Umbilical cord (tissue), 2 donors: Measurements from ENCODE around the gene SELENOF. TPM values are rescaled to one million over a fixed set of nuclear protein-coding genes. Genes with fewer than 3 reads are reported as not detected.
"Not testable (repeated sequence)": the region's sequence is repeated elsewhere in the genome, so short reads cannot be mapped to it uniquely, and the experiment has no call there.

Source experiments
- DNase-seq: peaks from one replicate; pipeline ENCODE4 v3.0.0-alpha.2; 2015; ENCODE audit warnings: low spot score
- total RNA-seq: library from RNA; depleted of rRNA; stranded (reverse); fragments of >200 nt; gene quantifications from one replicate; pipeline ENCODE4 v1.2.3, GENCODE V29; 2014; ENCODE audit warnings: low replicate concordance; ENCODE audit not compliant: insufficient read depth

SELENOF gene
- total RNA-seq, 1 donor from 2014 or later: 154 TPM

DNA sequence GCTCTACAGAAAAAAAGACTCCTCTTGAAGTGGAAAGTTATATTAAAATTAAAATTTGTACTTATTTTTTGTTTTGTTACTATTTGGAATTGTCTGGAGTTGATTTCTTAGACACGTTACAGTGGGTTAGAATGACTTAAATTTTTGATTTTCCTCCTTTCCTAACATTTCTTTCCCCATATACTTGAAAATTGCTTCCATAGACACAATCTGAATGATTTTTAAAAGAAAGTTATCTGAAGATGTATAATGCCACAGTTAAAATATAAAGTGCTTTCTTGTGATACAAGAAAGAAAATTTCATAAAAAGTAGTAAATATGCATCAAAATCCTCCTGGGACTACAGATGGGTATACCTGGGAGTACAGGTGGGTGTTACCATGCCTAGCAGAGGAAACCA lies 2.8 kb upstream of the SELENOF start:
- DNase-seq: no peak

DNA sequence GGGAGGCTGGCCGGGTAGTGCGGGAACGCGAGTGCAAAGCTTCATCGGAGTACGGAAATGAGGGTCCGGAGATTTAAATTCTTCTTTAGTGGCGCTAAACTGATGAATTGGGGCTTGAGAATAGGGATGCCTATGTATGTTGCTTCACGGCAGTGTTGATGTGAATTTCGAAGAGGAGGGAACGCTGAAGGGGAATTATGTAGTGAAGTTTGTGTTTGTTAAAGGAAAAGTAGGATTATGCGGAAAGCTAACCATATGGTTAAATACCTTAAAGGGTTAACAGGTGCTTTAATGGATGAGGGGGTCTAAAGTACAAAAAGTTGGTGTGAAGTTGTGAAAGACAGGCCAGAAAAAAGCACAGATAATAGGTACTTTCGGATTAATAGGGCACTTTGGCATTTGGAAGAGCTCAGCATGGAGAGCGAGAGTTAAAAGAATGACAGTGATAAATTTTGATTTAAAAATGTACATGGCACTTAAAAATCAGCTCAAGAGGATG lies 1.9 kb upstream of the SELENOF start:
- no peak for DNase-seq

- peak; percentile 69 for DNase-seq
Measured at GRCh38 chr1:86914998-86915736, 1.2 kb upstream of the SELENOF start.

- DNase-seq: no peak
Measured at GRCh38 chr1:86914601-86914997, 673 bp upstream of the SELENOF start, which contains the start of gene HS2ST1. TSS of gene HS2ST1 (plus strand) at chr1:86914635.

GRCh38 chr1:86913399-86913895 lies 479 bp downstream of the SELENOF start:
- peak; percentile 58 for DNase-seq

DNA sequence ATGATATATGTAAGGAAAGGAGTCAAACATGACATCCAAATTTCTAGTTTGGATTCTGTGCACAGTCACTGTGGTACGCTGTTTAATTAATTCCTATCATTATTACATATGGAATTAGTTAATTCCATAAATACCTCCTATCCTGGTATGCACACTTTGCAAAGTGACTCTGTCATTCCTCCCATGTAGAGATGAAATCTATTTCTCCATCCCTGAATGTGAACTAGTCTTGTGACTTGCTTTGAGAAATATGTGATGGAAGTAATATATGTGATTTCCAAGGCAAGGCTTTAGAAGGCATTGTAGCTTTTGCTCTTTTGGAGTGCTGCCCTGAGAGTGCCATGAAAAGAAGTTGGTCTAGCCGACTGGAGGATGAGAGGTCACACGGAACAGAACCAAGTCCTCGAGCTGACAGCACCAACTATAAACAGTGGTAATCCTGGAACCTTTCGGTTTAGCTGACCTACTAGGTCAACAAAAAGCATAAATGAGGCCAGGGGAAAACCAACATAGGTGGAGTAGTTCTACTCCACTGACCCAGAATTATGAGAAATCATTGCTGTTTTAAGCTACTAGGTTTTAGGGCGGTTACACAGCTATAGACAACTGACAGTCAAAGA lies 1.5 kb downstream of the SELENOF start:
- DNase-seq: no peak

DNA sequence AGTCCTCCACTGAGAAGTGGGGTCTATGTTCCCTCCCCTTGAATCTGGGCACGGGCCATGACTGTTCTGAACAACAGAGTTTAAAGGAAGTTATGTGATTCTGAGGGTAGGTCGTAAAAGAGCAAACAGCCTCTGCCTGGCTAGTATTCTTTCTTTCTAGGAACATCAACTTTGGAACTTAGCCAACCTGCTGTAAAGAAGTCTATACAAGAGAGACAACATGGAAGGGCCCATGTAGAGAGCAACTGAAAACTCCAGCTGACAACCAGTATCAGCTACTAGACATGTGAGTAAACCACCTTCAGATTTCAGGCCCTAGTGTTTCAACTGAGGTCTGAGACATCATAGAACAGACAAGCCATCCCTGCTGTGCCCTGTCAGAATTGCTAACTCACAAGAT lies 7.5 kb downstream of the SELENOF start:
- no peak for DNase-seq

GRCh38 chr1:86905875-86906274 lies 8.1 kb downstream of the SELENOF start:
- no peak for DNase-seq

DNA sequence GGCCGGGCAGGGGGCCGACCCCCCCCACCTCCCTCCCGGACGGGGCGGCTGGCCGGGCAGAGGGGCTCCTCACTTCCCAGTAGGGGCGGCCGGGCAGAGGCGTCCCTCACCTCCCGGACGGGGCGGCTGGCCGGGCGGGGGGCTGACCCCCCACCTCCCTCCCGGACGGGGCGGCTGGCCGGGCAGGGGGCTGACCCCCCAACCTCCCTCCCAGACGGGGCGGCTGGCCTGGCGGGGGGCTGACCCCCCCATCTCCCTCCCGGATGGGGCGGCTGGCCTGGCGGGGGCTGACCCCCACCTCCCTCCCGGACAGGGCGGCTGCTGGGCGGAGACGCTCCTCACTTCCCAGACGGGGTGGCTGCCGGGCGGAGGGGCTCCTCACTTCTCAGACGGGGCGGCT lies 14.5 kb downstream of the SELENOF start:
- DNase-seq: not testable (repeated sequence)

- no peak for DNase-seq
Measured at GRCh38 chr1:86888327-86888726, 25.6 kb downstream of the SELENOF start.

DNA sequence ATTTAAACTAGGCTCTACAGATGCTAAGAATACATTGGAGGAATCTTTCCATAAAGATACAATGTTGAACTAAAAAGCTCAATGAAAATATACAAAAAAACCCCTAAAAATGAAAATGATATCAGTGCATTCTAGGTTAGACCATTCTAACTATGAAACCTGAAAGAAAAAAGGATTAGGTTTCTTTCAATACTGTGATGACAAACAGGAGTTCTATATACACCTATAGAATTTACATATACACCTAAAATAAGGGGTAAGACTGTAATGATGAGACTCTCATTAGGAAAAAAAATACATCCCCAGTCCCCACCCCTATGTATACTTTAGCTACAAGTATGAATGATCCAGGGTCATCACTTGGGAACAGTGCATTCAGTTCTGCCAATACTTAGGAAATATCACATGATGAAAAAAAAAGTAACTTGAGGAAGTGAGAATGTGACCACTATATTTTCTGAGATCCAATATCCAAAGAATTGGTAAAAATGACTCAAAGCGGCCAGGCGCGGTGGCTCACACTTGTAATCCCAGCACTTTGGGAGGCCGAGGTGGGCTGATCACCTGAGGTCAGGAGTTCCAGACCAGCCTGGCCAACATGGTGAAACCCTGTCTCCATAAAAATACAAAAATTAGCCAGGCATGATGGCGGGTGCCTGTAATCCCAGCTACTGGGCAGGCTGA lies 26.3 kb downstream of the SELENOF start:
- DNase-seq: no peak

GRCh38 chr1:86875722-86876121 lies 38.2 kb downstream of the SELENOF start:
- no peak for DNase-seq

DNA sequence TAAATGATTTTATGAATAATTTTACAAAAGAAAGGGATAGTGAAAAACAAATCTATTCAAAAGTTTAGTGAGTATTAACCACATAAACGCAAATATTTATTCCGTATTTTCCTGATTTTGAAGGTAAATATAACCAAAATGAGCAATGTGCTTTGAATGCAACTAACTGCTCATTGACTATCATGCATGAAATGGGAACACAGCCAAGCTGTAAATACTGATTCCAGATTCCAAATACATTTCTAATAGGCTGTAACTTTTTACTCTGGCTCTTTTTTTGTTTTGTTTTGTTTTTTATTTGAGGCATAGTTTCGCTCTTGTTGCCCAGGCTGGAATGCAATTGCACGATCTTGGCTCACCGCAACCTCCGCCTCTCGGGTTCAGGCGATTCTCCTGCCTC lies 41.8 kb downstream of the SELENOF start:
- no peak for DNase-seq

DNA sequence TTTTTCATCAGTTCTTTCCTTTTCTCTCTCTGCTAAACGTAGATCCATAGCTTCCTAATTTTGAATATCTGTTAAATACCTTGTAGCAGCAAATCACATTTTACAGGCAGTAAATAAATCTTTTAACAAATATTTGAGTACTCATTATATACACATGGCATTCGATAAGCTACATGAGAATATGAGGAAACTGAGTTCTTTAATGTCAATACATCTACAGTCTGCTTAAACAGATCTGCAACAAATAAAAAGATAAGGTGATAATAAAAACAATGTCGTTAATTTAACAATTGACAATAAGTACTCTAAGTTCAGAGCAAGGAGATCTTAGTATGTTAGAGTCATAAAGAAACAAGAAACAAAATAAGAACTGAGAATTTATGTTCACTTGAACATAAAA lies 42.9 kb downstream of the SELENOF start:
- DNase-seq: no peak

- no peak for DNase-seq
Measured at GRCh38 chr1:86868477-86868876, 45.4 kb downstream of the SELENOF start.

DNA sequence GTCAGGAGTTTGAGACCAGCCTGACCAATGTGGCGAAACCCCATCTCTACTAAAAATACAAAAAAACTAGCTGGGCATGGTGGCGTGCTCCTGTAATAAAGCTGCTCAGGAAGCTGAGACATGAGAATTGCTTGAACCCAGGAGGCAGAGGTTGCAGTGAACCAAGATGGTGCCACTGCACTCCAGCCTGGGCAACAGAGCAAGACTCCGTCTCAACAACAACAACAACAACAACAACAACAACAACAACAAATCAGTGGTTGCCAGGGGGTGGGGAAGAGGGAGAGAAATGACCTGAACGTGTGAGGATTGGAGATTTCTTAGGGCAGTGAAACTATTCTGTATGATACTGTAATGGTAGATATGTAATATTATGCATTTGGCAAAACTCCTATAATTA lies 46.6 kb downstream of the SELENOF start:
- not testable (repeated sequence) for DNase-seq

- DNase-seq: no peak
Measured at GRCh38 chr1:86866665-86867064, 47.3 kb downstream of the SELENOF start.

DNA sequence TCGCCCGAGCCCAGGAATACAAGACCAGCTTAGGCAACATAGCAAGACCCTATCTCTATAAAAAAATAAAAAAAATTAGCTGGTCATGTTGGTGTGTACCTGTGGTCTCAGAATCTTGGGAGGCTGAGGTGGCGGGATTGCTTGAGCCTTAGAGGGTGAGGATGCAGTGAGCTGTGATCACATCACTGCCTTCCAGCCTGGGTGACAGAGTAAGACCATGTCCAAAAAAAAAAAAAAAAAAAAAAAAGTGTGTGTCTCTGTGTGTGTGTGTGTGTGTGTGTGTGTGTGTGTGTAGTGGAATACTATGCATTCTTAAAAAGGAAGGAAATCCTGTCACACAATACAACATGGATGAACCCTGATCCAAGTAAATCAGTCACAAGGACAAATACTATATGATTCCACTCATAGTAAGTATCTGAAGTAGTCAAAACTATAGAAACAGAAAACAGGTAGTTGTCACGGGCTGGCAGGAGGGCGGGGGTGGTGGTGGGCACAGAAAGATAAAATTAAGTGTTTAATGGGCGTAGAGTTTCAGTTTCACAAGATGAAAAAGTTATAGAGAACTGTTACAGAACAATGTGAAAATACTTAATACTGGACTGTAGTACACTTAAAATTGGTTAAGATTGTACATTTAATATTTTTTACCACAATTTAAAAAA lies 47.8 kb downstream of the SELENOF start:
- DNase-seq: no peak

DNA sequence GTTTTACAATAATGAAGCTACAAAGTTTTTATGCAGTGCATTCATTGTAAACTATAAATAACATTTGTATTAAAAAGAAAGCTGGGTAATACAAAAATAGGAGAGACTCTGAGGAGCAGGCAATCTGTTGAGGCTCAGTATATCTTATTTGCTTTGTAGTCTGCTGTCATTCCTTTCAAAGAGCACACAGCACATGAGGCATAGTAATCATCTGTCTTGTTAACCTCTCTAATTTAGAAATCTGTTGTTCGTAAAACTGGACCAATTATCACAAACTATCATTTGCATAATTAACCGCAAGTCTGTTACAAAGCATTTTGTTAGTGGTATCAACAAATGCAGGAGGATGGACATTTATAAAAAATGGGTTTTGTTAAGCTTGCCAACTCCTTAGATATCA lies 51.0 kb downstream of the SELENOF start:
- DNase-seq: no peak

- DNase-seq: no peak
Measured at GRCh38 chr1:86861424-86861823, 52.5 kb downstream of the SELENOF start.

DNA sequence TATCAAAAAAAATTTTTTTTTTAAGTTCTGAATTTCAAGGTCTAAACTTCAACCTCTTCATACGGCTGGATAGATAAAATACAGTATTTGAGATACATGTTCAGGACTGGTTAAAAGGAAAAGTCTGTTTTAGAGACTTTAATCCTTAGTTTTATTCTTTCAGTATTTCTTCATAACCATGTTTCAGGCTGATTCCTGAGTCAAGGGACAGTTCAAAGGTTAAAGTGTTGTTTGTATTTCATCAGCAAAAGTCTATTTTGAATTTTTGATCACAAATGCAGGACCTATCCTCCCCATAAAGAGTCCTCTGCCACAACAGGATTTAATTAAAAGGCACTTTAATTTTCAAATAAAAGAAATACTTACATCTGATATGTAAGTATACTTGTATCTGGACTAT lies 53.5 kb downstream of the SELENOF start:
- no peak for DNase-seq

DNA sequence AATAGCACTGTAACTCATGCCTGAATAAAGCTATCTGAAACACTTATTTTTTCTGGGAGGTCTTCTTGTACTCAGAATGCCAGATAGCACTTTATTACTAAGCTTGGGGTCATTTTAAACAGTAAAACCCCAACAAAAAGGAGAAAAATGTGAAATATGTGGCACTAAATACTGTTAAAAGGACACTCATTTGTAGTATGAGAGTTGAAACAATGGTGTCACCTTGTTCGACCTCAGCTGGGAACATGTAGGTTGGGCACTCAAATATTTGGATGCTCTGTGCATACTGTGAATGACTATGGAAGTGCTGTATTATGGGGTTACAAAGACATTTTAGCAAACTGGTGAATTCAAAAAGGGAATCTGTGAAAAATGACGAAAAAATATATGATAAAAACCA lies 53.9 kb downstream of the SELENOF start:
- DNase-seq: no peak
